ENCODE results near the gene CNN1. TPM values are rescaled to one million over a fixed set of nuclear protein-coding genes. Genes with fewer than 3 reads are reported as not detected.

CNN1 gene
- total and polyA plus RNA-seq, 2 of the 13 experiments (the other 11 are each of a cell fraction or from before 2014, with no cell fraction given), result 0.70 to 1.1 TPM

GRCh38 chr19:11505504-11506100 is 33.0 kb upstream of the CNN1 start, which contains the start of gene ZNF653 (continued):
- TF ChIP-seq, protein P1, sequence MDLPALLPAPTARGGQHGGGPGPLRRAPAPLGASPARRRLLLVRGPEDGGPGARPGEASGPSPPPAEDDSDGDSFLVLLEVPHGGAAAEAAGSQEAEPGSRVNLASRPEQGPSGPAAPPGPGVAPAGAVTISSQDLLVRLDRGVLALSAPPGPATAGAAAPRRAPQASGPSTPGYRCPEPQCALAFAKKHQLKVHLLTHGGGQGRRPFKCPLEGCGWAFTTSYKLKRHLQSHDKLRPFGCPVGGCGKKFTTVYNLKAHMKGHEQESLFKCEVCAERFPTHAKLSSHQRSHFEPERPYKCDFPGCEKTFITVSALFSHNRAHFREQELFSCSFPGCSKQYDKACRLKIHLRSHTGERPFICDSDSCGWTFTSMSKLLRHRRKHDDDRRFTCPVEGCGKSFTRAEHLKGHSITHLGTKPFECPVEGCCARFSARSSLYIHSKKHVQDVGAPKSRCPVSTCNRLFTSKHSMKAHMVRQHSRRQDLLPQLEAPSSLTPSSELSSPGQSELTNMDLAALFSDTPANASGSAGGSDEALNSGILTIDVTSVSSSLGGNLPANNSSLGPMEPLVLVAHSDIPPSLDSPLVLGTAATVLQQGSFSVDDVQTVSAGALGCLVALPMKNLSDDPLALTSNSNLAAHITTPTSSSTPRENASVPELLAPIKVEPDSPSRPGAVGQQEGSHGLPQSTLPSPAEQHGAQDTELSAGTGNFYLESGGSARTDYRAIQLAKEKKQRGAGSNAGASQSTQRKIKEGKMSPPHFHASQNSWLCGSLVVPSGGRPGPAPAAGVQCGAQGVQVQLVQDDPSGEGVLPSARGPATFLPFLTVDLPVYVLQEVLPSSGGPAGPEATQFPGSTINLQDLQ (CRISPR knock-in tag; IDR thresholded peaks at IDR 0.05), result no peak
- TF ChIP-seq ZNF234 (CRISPR knock-in tag; conservative IDR thresholded peaks at IDR 0.05) (0 out of 2 replicates have a peak, but pooled peaks have one; percentile 25), ZNF772 (CRISPR knock-in tag; IDR thresholded peaks at IDR 0.05) (no peak; the same call in 1 of the 2 replicates), ZFP90 (CRISPR knock-in tag; IDR thresholded peaks at IDR 0.05; ENCODE audit: borderline replicate concordance) (no peak), KLF6 (CRISPR knock-in tag; IDR thresholded peaks at IDR 0.05) (no peak; the same call in 1 of the 2 replicates), ZNF746 (CRISPR knock-in tag; IDR thresholded peaks at IDR 0.05) (0 out of 2 replicates have a peak, but pooled peaks have one; percentile 31), ZNF883 (CRISPR knock-in tag; IDR thresholded peaks at IDR 0.05; ENCODE audit: not compliant biosample characterization) (no peak), ZNF274 (CRISPR knock-in tag; IDR thresholded peaks at IDR 0.05) (peak; percentile 31; the same call in 1 of the 2 replicates), HOXA3 (CRISPR knock-in tag; IDR thresholded peaks at IDR 0.05) (peak; percentile 68; the same call in 1 of the 2 replicates), NR2F2 (IDR thresholded peaks at IDR 0.05; ENCODE audit: borderline replicate concordance, low read depth) (0 out of 2 replicates have a peak, but pooled peaks have one; percentile 14), ZNF232 (CRISPR knock-in tag; IDR thresholded peaks at IDR 0.05; ENCODE audit: borderline replicate concordance) (no peak), ZNF326 (CRISPR knock-in tag; IDR thresholded peaks at IDR 0.05; ENCODE audit: borderline replicate concordance) (no peak), GATAD1 (CRISPR knock-in tag; IDR thresholded peaks at IDR 0.05) (peak; percentile 87), ZNF138 (CRISPR knock-in tag; IDR thresholded peaks at IDR 0.05; ENCODE audit: low read depth) (0 out of 2 replicates have a peak, but pooled peaks have one; percentile 42), ZBTB38 (CRISPR knock-in tag; IDR thresholded peaks at IDR 0.05) (no peak), MNT (IDR thresholded peaks at IDR 0.05) (no peak), ZSCAN29 (CRISPR knock-in tag; conservative IDR thresholded peaks at IDR 0.05) (no peak), KDM5A (IDR thresholded peaks at IDR 0.05; ENCODE audit: borderline replicate concordance, low read length) (peak; percentile 88; the same call in 1 of the 2 replicates), ZFX (CRISPR knock-in tag; IDR thresholded peaks at IDR 0.05; ENCODE audit: low read depth) (peak; percentile 88), RBFOX2 (IDR thresholded peaks at IDR 0.05; ENCODE audit: low read depth, low read length) (peak; percentile 90), ZNF629 (CRISPR knock-in tag; conservative IDR thresholded peaks at IDR 0.05) (no peak)
- TF ChIP-seq, protein P2, sequence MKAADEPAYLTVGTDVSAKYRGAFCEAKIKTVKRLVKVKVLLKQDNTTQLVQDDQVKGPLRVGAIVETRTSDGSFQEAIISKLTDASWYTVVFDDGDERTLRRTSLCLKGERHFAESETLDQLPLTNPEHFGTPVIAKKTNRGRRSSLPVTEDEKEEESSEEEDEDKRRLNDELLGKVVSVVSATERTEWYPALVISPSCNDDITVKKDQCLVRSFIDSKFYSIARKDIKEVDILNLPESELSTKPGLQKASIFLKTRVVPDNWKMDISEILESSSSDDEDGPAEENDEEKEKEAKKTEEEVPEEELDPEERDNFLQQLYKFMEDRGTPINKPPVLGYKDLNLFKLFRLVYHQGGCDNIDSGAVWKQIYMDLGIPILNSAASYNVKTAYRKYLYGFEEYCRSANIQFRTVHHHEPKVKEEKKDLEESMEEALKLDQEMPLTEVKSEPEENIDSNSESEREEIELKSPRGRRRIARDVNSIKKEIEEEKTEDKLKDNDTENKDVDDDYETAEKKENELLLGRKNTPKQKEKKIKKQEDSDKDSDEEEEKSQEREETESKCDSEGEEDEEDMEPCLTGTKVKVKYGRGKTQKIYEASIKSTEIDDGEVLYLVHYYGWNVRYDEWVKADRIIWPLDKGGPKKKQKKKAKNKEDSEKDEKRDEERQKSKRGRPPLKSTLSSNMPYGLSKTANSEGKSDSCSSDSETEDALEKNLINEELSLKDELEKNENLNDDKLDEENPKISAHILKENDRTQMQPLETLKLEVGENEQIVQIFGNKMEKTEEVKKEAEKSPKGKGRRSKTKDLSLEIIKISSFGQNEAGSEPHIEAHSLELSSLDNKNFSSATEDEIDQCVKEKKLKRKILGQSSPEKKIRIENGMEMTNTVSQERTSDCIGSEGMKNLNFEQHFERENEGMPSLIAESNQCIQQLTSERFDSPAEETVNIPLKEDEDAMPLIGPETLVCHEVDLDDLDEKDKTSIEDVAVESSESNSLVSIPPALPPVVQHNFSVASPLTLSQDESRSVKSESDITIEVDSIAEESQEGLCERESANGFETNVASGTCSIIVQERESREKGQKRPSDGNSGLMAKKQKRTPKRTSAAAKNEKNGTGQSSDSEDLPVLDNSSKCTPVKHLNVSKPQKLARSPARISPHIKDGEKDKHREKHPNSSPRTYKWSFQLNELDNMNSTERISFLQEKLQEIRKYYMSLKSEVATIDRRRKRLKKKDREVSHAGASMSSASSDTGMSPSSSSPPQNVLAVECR (CRISPR knock-in tag; IDR thresholded peaks at IDR 0.05; ENCODE audit: borderline replicate concordance), result peak; percentile 80; the same call in 1 of the 2 replicates

All from HepG2 (cell line).